Activated naive CD4-positive, alpha-beta T cell treated with anti-CD3 and anti-CD28 coated beads, Interleukin-2, amount 50 U/mL, for 72 hours (primary cell): ENCODE results near the gene GLOD4. TPM values are rescaled to one million over a fixed set of nuclear protein-coding genes. Genes with fewer than 3 reads are reported as not detected.
"Not testable (repeated sequence)": the region's sequence is repeated elsewhere in the genome, so short reads cannot be mapped to it uniquely, and the experiment has no call there.

Experiments
- ATAC-seq, 2 donors: fragments of 150-1000 bp; cut with Tn5 transposase; 2 replicates each; pipeline ENCODE4 v1.10.0; 2021; ENCODE audit warnings: mild to moderate bottlenecking in 2 of 2, moderate library complexity in 2 of 2
- DNase-seq, 2 donors: peaks; one replicate each; pipeline ENCODE4 v3.0.0; 2021 to 2022; ENCODE audit warnings: low spot score in 2 of 2
- H3K27ac Mint-ChIP-seq, 2 donors: one replicate each; pipeline ENCODE4 v1.8.0; 2022; ENCODE audit warnings: mild to moderate bottlenecking in 2 of 2, mixed read lengths in 2 of 2
- H3K36me3 Mint-ChIP-seq, 2 donors: one replicate each; pipeline ENCODE4 v1.8.0; 2022; ENCODE audit warnings: mixed read lengths in 2 of 2
- H3K9me3 Mint-ChIP-seq, 2 donors: one replicate each; pipeline ENCODE4 v1.8.0; 2022; ENCODE audit warnings: mixed read lengths in 2 of 2
- total RNA-seq, 2 donors: library from RNA; stranded (reverse); gene quantifications; one replicate each; pipeline ENCODE4 v1.2.3, GENCODE V29; 2022

Gene GLOD4
- total RNA-seq, 2 donors from 2014 or later = 49.4 to 63.3 TPM

DNA sequence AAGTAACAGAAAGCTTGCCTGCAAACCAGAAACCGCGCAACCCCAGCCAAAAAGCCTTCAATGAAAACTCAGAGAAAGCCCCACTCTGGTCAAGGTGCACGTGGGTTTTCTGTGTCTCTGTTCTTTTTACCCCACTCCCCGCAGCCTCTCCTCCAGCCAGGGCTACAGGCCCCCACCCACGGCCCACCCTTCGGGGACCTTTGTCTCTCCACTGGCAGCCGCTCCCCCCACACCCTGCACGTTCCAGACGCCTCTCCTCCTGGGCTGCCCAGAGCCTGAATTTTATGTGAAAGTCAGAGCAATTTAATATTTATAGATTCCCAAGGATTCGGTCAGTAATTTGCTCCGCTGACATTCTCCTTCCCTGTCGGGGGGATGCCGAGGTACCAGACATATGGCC lies 24.3 kb upstream of the GLOD4 start:
- Mint-ChIP-seq H3K9me3 (no peaks in the 10 kb centered on the region), H3K27ac (no peak overlapping the region), H3K36me3 (no peaks in the 10 kb centered on the region)
- no peak for DNase-seq
- ATAC-seq = no peak

DNA sequence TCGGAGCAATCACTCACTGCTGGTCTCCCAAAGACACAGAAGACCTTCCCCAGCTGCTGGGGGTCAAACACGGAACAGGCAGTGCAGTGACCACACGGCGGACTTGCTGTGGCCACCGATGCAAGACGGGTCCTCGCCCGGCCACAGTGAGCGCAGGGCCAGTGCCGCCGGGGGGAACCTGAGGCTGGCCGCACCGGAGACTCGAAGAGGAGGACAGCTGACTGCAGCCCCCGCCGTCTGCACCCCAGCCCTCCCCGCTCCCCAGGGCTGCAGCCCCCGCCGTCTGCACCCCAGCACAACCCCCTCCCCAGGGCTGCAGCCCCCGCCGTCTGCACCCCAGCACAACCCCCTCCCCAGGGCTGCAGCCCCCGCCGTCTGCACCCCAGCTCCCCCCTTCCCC lies 23.8 kb upstream of the GLOD4 start:
- DNase-seq, H3K27ac Mint-ChIP-seq, H3K9me3 Mint-ChIP-seq, H3K36me3 Mint-ChIP-seq, ATAC-seq: not testable (repeated sequence)

DNA sequence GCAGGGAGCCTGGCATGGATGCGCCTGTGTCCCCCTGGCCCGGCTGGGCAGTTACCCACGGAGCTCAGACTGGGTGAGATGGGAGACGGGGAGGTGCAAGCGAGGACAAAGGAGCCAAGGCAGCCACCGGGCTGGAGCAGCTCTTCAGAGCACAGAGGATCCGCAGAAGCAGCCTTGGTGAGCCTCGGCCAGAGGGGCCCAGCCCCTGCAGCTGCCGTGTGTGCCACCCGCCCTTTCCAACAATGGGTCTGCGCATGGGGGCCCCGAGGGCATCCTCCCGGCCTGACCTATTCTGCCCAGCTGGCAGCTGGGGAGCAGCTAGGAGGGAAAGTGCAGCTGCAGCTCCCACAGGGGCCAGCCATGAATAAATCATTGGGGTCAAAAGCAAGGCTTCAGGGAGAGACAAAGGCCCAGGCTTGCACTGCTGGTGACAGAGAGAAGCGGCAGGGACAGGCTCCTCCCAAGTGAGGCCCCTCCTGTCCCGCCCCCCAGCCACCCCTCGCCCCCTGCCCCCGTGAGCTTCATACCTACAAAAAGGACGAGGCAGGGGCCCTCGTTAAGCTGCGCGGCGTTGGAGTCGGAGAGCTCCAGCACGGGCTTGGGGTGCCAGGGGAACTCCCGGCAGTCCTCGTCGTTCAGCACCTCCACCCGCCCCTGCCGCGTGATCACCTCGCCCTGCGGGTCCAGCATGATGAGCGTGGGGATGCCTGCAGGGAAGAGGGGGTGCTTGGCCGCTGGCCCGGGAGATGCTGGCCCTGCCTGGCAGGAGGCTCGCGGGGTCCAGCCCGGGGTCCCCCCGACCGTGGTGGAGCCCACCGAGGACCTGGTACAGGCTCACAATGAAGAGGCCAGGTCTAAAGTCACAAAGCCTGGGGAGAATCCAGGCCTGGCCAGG lies 22.7 kb upstream of the GLOD4 start:
- ATAC-seq (no peak), DNase-seq (no peak)
- H3K9me3 Mint-ChIP-seq = no peaks in the 10 kb centered on the region
- no peaks in the 10 kb centered on the region for H3K36me3 Mint-ChIP-seq
- no peak overlapping the region for H3K27ac Mint-ChIP-seq

DNA sequence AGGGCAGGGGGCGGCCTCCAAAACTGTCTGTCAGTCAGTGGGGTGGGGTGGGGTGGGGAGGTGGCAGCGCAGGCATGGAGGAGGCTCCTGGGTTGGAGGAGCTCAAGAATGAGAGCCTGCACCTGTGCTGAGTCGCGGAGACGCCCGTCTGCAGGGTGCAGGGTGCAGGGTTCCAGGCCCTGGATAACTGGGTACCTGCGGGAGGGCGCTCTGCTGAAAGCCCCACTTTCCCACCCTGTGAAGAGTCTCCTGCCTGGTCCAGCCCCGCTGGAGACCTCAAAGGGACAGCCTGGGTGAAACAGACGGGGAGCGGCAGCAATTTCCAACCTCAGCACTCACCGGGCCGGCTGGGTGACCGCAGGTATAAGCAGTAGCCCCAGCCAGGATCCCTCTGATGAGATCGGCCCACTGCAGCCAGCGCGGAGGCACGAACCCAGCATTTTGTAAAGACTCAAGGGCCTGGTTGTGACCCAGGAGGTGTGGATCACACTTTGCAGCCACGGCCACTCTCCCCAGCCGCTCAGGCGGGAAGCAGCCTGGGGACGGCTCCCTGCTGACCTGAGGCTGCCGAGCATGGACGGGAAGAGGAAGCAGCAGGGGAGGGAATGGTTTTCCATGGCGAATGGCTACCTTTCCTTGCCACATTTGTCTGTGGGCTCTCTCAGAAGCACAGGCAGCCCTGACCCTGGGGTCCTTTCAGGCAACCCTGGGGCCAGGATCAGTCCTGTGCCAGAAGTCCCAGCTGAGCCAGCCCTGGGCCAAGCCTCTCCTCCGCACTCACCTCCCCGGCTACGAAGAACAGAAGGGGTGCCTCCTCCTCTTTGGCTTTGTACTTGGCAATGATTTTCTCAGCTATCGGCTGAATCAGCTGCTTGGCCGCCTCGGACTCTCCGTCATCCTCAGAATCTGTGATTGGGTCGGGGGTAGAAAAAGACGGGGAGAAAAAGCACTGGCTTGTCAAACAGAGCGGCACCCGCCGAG lies 21.1 kb upstream of the GLOD4 start:
- no peaks in the 10 kb centered on the region for H3K36me3 Mint-ChIP-seq
- no peak for ATAC-seq
- no peak overlapping the region for H3K27ac Mint-ChIP-seq
- no peaks in the 10 kb centered on the region for H3K9me3 Mint-ChIP-seq
- DNase-seq = no peak

DNA sequence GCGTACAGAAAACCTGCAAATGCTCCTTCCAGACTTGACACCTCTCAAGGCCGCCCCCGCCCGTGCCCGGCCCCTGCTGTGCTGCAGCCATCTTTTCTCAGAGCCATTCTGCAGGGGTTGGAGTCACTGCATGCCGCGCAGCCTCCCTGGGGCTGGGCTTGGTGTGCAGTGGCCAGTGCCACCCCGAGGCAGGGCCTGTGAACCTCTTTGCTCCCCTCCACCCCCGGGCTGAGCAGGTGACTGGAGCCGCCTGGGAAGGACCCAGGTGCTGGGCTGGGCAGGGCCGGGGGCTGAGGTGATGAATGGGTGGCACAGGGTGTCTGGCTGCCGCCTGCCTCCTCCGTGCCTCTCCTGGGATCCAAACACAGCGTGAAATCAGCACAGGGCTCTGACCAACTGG lies 20.4 kb upstream of the GLOD4 start:
- Mint-ChIP-seq H3K36me3 (no peaks in the 10 kb centered on the region), H3K27ac (no peak overlapping the region), H3K9me3 (no peaks in the 10 kb centered on the region)
- DNase-seq (no peak), ATAC-seq (no peak)

DNA sequence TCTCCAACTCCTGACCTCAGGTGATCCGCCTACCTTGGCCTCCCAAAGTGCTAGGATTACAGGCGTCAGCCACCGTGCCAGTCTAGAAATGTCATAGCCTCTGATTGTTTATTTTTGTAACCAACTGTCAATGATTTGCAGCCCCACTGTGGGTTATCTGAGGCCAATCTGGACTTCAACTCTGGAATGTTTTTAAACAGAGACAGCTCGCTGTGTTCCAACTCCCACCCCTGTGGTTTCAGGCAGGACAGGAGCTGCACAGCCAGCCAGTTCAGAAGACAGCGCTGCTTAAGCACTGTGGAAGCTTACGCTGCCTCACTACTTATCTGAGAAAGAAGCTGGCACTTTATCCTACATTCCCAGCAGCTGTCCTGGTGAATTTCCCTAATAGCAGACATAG lies 19.6 kb upstream of the GLOD4 start:
- ATAC-seq (no peak), DNase-seq (no peak)
- Mint-ChIP-seq H3K36me3 (no peaks in the 10 kb centered on the region), H3K27ac (no peak overlapping the region), H3K9me3 (no peaks in the 10 kb centered on the region)

- H3K36me3 Mint-ChIP-seq = no peaks in the 10 kb centered on the region
- DNase-seq (no peak), ATAC-seq (no peak)
- no peak overlapping the region for H3K27ac Mint-ChIP-seq
- H3K9me3 Mint-ChIP-seq = no peaks in the 10 kb centered on the region
Measured at GRCh38 chr17:800446-801242, 18.6 kb upstream of the GLOD4 start.

GRCh38 chr17:799261-799660 lies 17.2 kb upstream of the GLOD4 start:
- Mint-ChIP-seq H3K36me3 (no peaks in the 10 kb centered on the region), H3K9me3 (no peaks in the 10 kb centered on the region), H3K27ac (no peak overlapping the region)
- DNase-seq (no peak), ATAC-seq (no peak)

GRCh38 chr17:798246-798645 lies 16.2 kb upstream of the GLOD4 start:
- no peak overlapping the region for H3K27ac Mint-ChIP-seq
- no peaks in the 10 kb centered on the region for H3K9me3 Mint-ChIP-seq
- DNase-seq (no peak), ATAC-seq (no peak)
- H3K36me3 Mint-ChIP-seq = no peaks in the 10 kb centered on the region

- Mint-ChIP-seq H3K36me3 (no peaks in the 10 kb centered on the region), H3K27ac (no peak overlapping the region), H3K9me3 (no peaks in the 10 kb centered on the region)
- no peak for ATAC-seq
- no peak for DNase-seq
Measured at GRCh38 chr17:797236-797840, 15.3 kb upstream of the GLOD4 start.

- Mint-ChIP-seq H3K36me3 (no peaks in the 10 kb centered on the region), H3K27ac (peak overlapping the region in 1 of 2 donors; percentile 33), H3K9me3 (no peaks in the 10 kb centered on the region)
- ATAC-seq (no peak), DNase-seq (no peak)
Measured at GRCh38 chr17:796609-797008, 14.5 kb upstream of the GLOD4 start.

- H3K9me3 Mint-ChIP-seq = no peaks in the 10 kb centered on the region
- ATAC-seq (no peak), DNase-seq (no peak)
- H3K36me3 Mint-ChIP-seq = peaks cover 5% of the 10 kb centered on the region in 2 donors
- H3K27ac Mint-ChIP-seq = peak overlapping the region in 1 of 2 donors; percentile 50
Measured at GRCh38 chr17:795721-796120, 13.6 kb upstream of the GLOD4 start.

DNA sequence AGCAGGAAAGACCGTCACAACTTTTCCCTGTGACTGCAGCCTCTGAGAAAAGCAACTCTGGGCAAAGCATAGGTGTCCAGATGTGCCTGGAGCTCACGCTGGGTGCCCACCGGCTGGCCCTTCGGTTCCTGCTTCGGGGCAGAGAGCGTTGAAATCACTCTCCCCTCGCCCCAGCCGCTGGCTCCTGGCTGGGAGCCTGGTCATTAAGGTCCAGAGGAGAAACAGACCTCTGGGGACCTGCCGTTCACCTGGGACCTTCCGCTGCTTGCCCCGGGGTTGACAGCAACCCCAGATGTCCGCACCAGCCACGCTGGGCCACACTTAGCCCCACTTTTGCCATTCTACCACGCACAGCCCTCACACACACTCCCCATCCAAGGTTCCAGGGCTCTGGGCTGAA lies 13.2 kb upstream of the GLOD4 start:
- no peak for DNase-seq
- Mint-ChIP-seq H3K27ac (no peak overlapping the region), H3K9me3 (no peaks in the 10 kb centered on the region), H3K36me3 (peaks cover 5 to 6% of the 10 kb centered on the region in 2 donors)
- ATAC-seq = no peak

GRCh38 chr17:794876-795275 lies 12.8 kb upstream of the GLOD4 start:
- peak overlapping the region; percentile 42 to 79 for H3K27ac Mint-ChIP-seq
- DNase-seq (peak in 1 of 2 donors; percentile 55), ATAC-seq (peak; percentile 70 to 74)
- peaks cover 5 to 10% of the 10 kb centered on the region in 2 donors for H3K36me3 Mint-ChIP-seq
- no peaks in the 10 kb centered on the region for H3K9me3 Mint-ChIP-seq

- H3K27ac Mint-ChIP-seq = no peak overlapping the region
- H3K9me3 Mint-ChIP-seq = no peaks in the 10 kb centered on the region
- H3K36me3 Mint-ChIP-seq = peaks cover 5 to 11% of the 10 kb centered on the region in 2 donors
- DNase-seq (no peak), ATAC-seq (no peak)
Measured at GRCh38 chr17:792277-792676, 10.2 kb upstream of the GLOD4 start.

- no peak overlapping the region for H3K27ac Mint-ChIP-seq
- no peak for DNase-seq
- H3K9me3 Mint-ChIP-seq = no peaks in the 10 kb centered on the region
- no peak for ATAC-seq
- peaks cover 5 to 11% of the 10 kb centered on the region in 2 donors for H3K36me3 Mint-ChIP-seq
Measured at GRCh38 chr17:791829-792228, 9.7 kb upstream of the GLOD4 start.
